ENCODE measurements around the gene BTNL8.
"Not testable (repeated sequence)": the region's sequence is repeated elsewhere in the genome, so short reads cannot be mapped to it uniquely, and the experiment has no call there.

Gene BTNL8

GRCh38 chr5:180874804-180875582 is 24.0 kb upstream of the BTNL8 start:
- no peak for DNase-seq (ENCODE audit: low read depth)

- no peak for DNase-seq (ENCODE audit: low read depth)
Observed at GRCh38 chr5:180875860-180876426, 23.0 kb upstream of the BTNL8 start.

GRCh38 chr5:180885845-180886529 is 13.0 kb upstream of the BTNL8 start:
- DNase-seq (ENCODE audit: low read depth) = not testable (repeated sequence)

GRCh38 chr5:180889381-180889780 is 9.6 kb upstream of the BTNL8 start:
- no peak for DNase-seq (ENCODE audit: low read depth)

- DNase-seq (ENCODE audit: low read depth) = not testable (repeated sequence)
Observed at GRCh38 chr5:180895330-180895729, 3.6 kb upstream of the BTNL8 start.

- DNase-seq (ENCODE audit: low read depth) = no peak
Observed at GRCh38 chr5:180900178-180900577, 1.2 kb downstream of the BTNL8 start.

- no peak for DNase-seq (ENCODE audit: low read depth)
Observed at GRCh38 chr5:180901319-180902009, 2.5 kb downstream of the BTNL8 start.

- no peak for DNase-seq (ENCODE audit: low read depth)
Observed at GRCh38 chr5:180908400-180908799, 9.4 kb downstream of the BTNL8 start.

- DNase-seq (ENCODE audit: low read depth) = no peak
Observed at GRCh38 chr5:180908998-180909731, 10.2 kb downstream of the BTNL8 start.

GRCh38 chr5:180909782-180910181 is 10.8 kb downstream of the BTNL8 start:
- no peak for DNase-seq (ENCODE audit: low read depth)

- DNase-seq (ENCODE audit: low read depth) = no peak
Observed at GRCh38 chr5:180910182-180910581, 11.2 kb downstream of the BTNL8 start.

GRCh38 chr5:180910735-180911134 is 11.8 kb downstream of the BTNL8 start:
- no peak for DNase-seq (ENCODE audit: low read depth)

GRCh38 chr5:180914646-180915045 is 15.7 kb downstream of the BTNL8 start:
- DNase-seq (ENCODE audit: low read depth) = no peak

GRCh38 chr5:180915924-180916323 is 17.0 kb downstream of the BTNL8 start:
- DNase-seq (ENCODE audit: low read depth) = no peak

GRCh38 chr5:180918380-180918779 is 19.4 kb downstream of the BTNL8 start:
- DNase-seq (ENCODE audit: low read depth) = no peak

- DNase-seq (ENCODE audit: low read depth) = no peak
Observed at GRCh38 chr5:180920710-180921109, 21.8 kb downstream of the BTNL8 start.

GRCh38 chr5:180922932-180923331 is 24.0 kb downstream of the BTNL8 start:
- no peak for DNase-seq (ENCODE audit: low read depth)

GRCh38 chr5:180932660-180933059 is 33.7 kb downstream of the BTNL8 start:
- no peak for DNase-seq (ENCODE audit: low read depth)

- no peak for DNase-seq (ENCODE audit: low read depth)
Observed at GRCh38 chr5:180935203-180935602, 36.2 kb downstream of the BTNL8 start.

GRCh38 chr5:180938294-180938693 is 39.3 kb downstream of the BTNL8 start:
- DNase-seq (ENCODE audit: low read depth) = no peak

GRCh38 chr5:180950291-180950949 is 51.5 kb downstream of the BTNL8 start:
- no peak for DNase-seq (ENCODE audit: low read depth)
